A549 (cell line): ENCODE measurements around the gene CCDC74B.
"Not testable (repeated sequence)": the region's sequence is repeated elsewhere in the genome, so short reads cannot be mapped to it uniquely, and the experiment has no call there.

Experiments used
- CBX8 ChIP-seq: fragments of 200-600 bp; sonication (generic); IDR thresholded peaks from 2 replicates; pipeline ENCODE4 v1.6.1; 2016
- CTCF ChIP-seq: fragments of >200 bp; sonication (Bioruptor Twin); formaldehyde crosslinking; IDR thresholded peaks from 3 replicates; pipeline ENCODE4 v1.5.1; 2016
- PHF8 ChIP-seq: fragments of 200-600 bp; sonication (generic); IDR thresholded peaks from 2 replicates; pipeline ENCODE4 v1.6.1; 2016; ENCODE audit warnings: low read depth, mild to moderate bottlenecking, antibody characterized with exemption, moderate library complexity, borderline replicate concordance
- USF2 ChIP-seq: fragments of 450-650 bp; IDR thresholded peaks from 2 replicates; pipeline ENCODE4 v1.6.1; 2014; ENCODE audit warnings: antibody characterized with exemption

- TF ChIP-seq CTCF, USF2, PHF8, CBX8: not testable (repeated sequence)
Observed at GRCh38 chr2:130159376-130159775, 14.5 kb upstream of the CCDC74B start.
